GM18520 (cell line): Measurements from ENCODE around the gene GPR137B.

Experiments
- ATAC-seq: cut with Tn5 transposase; IDR thresholded peaks from one replicate; pipeline ENCODE4 v1.9.1; 2021; ENCODE audit not compliant: unreplicated experiment

GPR137B gene

DNA sequence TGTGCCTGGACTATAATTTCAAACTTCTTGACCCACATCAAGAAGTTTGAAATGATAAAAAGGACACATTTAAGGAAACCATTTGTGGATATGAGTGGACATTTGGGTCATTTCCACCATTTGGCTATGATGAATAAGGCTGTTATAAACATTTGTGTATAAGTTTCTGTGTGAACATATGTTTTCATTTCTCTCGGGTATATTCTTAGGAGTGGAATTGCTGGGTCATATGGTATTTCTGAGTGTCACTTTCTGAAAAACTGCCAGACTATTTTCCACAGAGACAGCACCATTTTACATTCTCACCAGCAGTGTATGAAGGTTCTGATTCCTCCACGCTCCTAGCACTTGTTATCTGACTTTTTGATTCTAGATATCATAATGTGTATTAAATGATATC is 50.8 kb downstream of the GPR137B start:
- no peak for ATAC-seq

DNA sequence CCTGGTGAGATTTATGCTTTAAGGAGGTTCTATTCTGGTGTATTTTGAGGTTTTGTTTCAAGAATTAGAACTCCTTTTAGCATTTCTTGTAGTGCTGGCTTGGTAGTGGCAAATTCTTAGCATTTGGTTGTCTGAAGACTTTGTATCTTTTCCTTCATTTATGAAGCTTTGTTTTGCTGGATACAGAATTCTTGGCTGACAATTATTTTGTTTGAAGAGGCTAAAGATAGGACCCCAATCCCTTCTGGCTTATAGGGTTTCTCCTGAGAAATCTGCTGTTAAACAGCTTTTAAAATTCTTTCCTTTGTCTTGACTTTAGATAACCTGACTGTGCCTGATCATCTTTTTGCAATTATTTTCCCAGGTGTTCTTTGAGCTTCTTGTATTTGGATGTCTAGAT is 58.6 kb downstream of the GPR137B start:
- no peak for ATAC-seq

DNA sequence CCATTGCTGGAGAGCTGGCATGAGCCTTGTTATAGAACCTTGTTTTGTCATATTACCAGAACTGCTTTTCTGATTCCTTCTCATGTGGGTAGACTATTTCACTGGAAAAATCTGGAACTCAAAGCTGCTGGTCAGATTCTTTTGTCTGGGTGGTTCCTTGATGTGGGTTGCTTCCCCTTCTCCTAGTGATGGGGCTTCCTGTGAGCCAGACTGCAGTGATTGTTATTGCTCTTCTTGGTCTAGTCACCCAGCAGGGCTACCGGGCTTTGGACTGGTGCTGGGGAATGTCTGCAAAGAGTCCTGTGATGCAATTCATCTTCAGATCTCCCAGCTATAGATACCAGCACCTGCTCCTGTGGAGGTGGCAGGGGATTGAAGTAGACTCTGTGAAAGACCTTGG is 59.4 kb downstream of the GPR137B start:
- no peak for ATAC-seq

DNA sequence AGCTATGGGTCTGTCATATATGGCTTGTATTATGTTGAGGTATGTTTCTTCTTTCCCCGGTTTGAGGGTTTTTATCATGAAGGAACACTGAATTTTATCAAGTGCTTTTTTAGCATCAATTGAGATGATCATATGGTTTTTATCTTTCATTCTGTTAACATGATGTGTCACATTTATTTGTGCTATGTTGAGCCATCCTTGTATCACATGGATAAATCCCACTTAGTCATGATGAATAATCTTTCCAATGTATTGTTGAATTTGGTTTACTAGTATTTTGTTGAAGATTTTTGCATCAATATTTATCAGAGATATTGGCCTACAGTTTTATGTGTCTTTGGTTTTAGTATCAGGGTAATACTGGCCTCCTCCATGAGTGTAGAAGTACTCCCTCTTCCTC is 61.7 kb downstream of the GPR137B start:
- no peak for ATAC-seq

DNA sequence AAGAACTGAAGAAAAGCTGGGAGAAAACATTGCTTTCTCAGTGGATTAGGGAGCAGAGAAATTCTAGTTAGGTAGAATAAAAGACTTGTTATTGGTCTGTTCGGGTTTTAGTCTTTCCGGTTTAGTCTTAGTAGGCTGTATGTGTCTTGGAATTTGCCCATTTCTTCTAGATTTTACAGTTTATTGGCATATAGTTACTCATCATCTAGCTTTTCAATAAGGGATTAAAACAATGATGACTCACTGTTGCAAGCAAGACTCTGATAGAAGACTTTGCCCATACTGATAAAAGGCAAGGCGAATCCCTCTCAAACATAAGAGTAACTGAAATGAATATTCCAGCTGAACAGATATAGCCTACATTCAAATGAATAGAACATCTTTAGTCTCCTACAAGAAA is 62.3 kb downstream of the GPR137B start:
- no peak for ATAC-seq

DNA sequence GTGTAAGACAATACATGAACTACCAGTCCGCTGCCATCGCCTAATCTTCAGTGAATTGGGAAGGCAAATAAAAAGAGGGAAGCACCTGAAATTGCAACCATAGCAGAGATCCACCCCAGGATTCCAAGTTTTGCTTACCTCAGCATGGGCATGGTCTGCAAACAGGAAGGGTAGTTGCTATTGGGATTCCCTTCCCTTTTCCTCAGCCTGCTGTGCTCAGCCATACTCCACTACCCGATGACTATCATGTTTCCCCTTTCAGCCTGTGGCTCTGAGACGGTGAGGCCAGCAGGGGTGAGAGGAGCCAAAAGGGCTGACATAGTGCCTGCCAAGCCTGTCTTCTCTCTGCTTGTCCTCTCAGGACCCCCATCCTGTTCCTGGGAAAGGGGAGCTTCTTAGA is 64.2 kb downstream of the GPR137B start:
- ATAC-seq: no peak

DNA sequence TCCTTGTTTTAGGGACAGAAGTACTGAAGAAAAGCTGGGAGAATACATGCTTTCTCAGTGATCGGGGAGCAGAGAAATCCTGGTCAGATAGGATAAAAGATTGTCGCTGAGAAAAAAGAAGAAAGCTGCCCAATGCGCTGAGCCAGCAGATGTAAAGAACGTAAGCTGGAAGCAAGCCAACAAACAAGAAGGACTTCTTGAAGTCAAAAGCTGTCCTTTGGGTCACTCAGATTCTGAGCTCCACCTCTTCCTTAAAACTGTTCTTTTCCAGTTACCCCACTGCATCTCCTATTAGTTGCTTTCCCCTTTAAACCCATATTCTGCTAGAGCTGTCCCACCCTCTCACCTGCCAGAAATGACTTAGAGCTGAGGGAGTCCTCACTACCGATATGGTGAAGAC is 64.8 kb downstream of the GPR137B start:
- no peak for ATAC-seq

DNA sequence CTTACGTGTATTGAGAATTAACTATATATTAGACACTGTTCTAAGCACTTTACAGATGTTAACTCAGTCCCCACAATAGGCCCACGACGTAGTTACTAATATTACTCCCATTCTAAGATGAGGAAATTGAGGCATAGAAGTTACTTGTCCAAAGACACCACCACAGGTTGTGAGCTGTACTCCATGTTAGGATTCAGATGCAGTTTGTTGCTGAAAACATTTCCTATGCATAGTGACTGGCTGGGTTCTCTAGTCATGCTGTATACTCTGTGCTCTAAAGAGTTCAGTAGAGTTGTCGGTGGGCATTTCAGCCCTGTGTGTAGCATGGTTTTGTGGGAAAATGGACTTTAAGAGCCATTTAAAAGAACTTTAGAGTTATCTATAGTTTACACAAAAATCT is 65.2 kb downstream of the GPR137B start:
- no peak for ATAC-seq

DNA sequence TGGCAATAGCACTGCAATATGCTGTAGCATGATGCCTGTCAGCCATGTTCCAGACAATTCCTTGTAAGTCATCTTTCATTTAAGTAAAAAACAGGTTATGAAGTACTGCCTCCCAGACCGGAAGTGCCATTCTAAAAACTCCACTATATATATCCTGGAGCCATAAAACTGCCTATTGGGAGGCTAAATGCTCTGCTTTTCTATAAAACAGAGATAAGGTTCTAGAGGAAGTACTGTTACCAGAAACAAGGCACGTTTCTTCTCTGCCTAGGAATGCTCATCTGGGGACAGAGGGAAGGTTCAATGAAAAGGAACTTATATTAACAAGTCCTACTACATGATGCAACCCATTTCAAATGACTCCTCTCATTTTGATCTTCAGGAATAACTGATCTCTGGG is 66.8 kb downstream of the GPR137B start:
- no peak for ATAC-seq

DNA sequence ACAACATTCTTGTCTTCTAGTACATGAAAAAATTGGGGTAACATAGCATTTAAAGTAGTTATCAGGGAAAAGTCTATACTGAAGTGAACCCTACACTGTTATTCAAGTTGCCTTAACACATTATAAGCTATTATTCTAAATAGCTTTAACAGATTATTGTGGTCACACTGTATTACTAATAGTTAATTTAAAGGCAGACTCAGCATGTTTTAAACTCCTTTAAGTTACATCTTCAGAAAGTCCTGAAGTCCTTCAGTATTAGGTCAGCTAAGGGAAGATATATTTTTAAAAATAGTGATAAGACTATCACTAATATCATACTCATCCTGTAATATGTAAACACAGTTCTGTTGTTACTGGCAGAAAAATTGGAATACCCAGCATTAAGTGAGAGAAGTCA is 67.4 kb downstream of the GPR137B start:
- no peak for ATAC-seq

DNA sequence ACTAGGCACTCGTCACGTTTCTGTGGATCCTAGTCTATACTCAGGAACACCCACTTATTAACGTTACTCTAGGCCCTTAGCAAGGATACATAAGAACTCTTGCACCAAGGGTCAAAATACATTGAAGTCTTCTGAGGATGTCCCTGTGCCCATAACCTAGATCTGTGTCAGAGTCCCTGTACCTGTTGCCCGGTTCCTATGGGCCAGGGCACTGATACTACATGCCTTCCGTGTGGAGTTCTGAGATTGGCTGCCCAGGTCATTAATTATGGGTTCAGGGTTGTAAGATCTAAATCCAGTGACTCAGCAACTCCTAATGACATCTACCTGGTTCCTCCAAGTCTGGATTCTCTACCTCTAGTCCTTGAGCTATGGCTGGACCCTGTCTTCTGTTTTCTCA is 69.5 kb downstream of the GPR137B start:
- ATAC-seq: no peak

DNA sequence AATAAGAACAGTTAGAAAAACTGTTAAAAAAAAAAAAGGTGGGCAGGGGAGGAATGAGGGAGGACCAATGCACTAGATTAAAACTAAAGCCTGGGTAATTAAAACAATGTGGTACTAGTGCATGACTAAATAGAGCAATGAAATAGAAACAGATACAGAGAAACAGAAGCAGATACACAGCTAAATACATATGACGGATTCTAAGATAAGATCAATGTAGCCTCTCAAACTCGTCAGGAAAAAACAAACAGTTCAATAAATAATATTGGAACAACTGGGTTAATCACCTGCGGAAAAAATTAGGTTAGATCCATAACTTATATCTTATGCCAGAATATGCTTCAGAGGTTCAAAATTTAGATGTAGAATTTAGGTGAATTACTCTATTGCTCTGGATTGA is 71.2 kb downstream of the GPR137B start:
- no peak for ATAC-seq

DNA sequence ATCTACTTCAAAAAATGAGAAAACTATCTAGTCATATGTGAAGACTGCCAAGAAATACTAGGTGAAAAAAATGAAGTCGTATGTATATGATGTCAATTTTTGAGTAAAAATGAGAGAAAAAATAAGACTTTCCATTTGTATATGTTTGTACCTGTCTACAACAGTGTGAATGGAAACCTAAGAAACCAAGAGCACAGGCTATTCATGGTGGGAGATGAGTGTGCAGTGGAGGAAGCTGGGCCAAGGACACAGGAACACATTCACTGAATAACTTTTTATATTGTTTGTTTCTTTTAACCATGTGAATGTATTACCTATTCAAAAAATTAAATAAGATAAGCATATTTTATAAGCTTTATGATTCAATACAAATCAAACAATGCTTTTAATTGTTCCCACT is 72.4 kb downstream of the GPR137B start:
- no peak for ATAC-seq

DNA sequence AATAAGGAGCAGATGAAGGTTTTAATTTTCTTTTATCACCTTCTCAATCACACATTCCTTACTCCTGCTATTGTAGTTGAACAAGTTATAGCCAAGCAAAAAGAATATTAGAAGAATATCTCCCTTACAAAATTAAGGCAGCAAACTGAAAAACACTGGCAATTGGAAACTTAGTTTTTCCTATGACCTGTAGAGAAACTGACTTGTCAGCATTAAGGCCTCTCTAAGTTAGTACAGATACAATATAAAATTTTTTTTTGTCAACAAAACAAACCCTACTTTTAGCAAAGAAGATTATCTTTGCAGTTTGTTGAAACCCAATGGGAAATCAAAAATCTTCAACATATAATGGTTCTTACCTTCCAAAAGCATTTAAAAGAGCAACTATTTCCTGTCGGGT is 78.1 kb downstream of the GPR137B start:
- ATAC-seq: no peak

DNA sequence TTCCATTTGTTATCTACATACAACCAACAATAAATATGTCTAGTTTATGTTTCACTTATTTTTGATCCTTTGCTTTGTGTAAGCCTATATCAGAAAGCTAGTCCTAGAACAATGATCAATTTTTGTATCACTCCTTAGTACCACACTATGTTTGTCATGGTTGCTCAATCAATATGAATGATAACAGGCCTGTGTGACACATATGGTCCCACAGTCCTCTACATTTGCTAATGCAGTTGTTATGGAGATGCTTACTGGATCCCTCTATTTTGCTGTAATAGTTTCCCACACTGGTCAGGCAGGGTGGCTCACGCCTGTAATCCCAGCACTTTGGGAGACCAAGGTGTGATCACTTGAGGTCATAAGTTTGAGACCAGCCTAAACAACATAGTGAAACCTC is 80.3 kb downstream of the GPR137B start:
- ATAC-seq: no peak

DNA sequence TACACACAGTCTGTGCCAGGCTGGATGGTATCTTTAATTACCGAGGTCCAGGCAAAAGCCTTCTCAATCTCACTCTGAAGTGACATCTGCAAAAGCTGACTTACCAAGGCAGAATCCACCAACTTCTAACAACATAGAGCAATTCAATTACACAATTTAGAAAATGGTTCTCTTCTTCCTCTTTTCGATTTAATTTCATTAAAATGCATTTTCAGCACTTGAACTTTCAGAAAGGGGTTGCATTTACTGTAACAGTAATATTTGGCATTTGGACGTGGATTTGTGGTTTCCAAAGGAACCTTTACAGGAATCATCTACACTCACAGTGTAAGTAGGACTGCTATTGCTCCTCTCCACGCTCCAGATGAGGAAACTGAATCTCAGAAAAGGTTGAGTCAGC is 86.1 kb downstream of the GPR137B start:
- ATAC-seq: no peak

DNA sequence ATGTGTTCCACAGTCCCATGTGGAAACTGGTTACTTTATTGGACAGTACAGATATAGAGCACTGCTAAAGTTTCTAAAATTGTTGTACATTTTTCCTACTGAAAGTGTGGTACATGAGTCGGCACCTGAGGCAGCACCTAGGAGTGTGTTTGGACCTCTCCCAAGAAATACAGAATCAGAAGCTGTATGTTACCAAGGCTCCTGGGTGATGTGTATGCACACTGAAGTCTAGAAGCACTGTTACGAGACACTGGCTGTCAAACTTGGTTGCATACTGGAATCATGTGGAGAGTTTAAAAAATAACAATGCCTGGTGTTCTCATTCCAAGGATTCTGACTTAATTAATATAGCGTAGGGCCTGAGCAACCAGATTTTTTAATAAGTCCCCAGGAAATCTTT is 92.8 kb downstream of the GPR137B start:
- no peak for ATAC-seq

DNA sequence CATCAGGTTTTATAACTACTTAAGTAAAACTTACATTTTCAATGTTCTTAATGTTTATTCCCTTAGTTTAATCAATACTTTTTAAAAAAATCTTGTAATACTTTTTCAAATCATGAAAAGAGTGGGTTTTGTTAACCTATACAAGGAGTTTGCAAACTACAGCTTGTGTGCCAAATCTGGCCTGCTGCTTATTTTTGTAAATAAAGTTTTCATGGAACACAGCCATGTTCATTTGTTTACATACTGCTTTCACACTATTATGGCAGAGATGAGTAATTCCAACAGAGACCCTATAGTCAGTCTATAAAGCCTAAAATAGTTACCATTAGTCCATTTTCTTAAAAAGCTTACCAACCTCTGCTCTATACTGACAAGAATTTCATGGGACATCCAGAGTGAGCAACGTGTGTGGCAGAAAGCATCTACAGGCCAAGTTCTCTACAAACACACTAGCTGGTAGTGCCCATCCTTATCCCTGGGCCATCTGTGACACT is 96.8 kb downstream of the GPR137B start:
- ATAC-seq: no peak

DNA sequence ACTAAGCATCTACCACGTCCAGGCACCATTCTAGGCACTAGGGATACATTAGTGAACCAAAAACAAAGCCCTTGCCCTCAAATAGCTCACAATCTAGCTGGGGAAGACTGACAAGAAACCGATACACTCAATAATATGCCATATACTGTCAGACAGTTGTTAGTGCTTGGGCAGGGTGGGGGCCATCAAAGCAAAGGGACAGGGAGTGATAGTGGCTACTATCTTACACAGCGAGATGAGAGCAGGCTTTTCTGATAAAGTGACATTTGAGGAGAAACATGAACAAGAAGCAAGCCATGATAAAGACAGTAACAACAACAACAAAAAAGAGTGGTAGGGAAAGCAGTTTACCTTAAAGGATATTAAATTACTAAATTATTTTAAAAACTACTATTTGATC is 98.3 kb downstream of the GPR137B start:
- no peak for ATAC-seq

DNA sequence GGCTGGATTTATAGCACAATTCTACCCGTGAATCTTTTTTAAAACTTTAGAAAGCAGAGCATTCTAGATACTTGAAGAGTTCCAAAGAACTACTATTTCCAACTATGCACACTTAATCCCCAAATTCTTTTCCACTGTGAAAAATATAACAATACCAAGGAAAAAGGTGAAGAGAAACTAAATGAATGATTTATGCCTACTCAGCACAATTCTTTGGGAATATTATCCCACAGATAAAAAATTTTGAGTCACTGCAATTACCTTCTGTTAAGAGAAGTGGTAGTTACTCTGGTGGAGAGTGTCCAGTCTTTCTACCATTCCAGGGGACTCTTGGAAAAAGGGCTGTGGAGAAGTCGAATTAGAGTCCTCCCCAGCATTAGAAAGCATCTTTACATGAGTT is 100.2 kb downstream of the GPR137B start:
- ATAC-seq: no peak

DNA sequence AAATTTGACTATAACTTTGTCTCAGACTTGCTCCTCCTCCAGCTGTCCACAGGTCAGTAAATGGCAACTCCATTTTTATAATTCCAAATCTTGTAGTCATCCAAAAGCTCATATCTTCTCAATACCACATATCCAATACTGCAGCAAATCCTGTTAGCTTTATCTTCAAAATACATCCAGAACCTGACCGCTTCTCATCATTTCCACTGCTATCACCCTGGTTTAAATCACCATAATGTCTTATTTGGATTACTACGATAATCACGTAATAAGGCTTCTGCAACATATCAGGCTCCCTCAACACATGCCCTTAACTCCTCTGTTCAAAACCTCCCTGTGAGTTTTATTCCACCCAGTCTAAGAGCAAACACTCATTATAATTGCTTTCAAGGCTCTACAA is 104.9 kb downstream of the GPR137B start:
- ATAC-seq: no peak

DNA sequence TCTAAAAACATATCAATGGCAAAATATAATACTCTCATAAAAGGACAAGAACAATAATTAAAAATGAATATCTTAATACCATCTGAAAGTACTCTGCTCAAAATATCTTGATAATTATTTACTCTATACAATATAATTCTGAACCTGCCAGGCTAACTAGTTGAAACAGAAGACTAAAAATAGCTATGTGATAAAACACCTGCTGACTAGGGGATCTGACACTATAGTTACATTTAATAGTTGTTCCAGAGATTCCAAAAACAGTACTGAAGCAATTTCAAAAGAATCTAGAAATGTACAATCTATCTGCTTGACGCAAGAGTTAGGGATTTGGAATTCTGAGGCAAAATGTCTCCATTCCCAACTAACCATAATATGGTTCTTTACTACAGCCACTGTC is 109.2 kb downstream of the GPR137B start:
- ATAC-seq: no peak

DNA sequence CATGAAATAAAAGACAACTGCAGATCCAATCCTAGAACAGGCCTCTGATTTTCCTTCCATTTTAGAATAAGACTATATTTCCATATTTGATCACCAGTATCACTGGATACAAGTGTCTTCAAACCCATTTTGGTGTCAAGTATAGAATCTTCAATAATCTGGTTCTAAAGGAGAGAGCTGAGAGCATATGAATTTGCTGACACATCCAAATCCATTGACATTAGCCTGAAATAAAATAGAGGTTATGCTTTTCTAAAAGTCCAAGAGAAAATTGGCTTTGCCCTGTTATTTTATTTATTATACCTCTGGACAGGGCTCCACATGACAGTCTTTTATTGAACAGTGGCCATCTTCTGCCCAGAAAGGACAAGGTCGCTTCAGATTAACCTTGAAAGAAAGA is 110.8 kb downstream of the GPR137B start:
- no peak for ATAC-seq
